Psoas muscle (tissue), 8 donors: Measurements from ENCODE around the gene NSG1. TPM values are rescaled to one million over a fixed set of nuclear protein-coding genes. Genes with fewer than 3 reads are reported as not detected.
A peak's percentile ranks its signal among the peaks of the same experiment; 100 is the strongest.

Source experiments
- ATAC-seq, 4 donors: fragments of 200-7000 bp; cut with Tn5 transposase; one replicate each; pipeline ENCODE4 v1.9.1; 2020; ENCODE audit warnings: moderate library complexity in 3 of 4, mild to moderate bottlenecking in 2 of 4
- DNase-seq, 2 donors: peaks; one replicate each; pipeline ENCODE4 v3.0.0-alpha.2; 2020
- H3K27ac ChIP-seq: fragments of 200-600 bp; one replicate; pipeline ENCODE4 v1.8.0; 2022
- H3K27me3 ChIP-seq, 3 donors: fragments of 200-600 bp in 1 of 3; one replicate each; pipeline versions ENCODE4 v1.6.1 to v1.8.0; 2013 to 2022; ENCODE audit warnings: low read length in 2 of 3, mild to moderate bottlenecking in 2 of 3, moderate library complexity in 1 of 3; ENCODE audit not compliant: insufficient read depth in 3 of 3
- H3K36me3 ChIP-seq, 2 donors: fragments of 200-600 bp in 1 of 2; one replicate each; pipeline versions ENCODE4 v1.6.1 to v1.8.0; 2013 to 2022; ENCODE audit warnings: low read depth in 1 of 2, mild to moderate bottlenecking in 1 of 2, moderate library complexity in 1 of 2; ENCODE audit not compliant: insufficient read depth in 1 of 2
- H3K4me1 ChIP-seq: fragments of 200-600 bp; one replicate; pipeline ENCODE4 v1.8.0; 2022
- H3K4me3 ChIP-seq: fragments of 200-600 bp; one replicate; pipeline ENCODE4 v1.8.0; 2022; ENCODE audit warnings: mild to moderate bottlenecking
- H3K9me3 ChIP-seq: fragments of 200-600 bp; one replicate; pipeline ENCODE4 v1.8.0; 2022
- CTCF ChIP-seq: fragments of 200-600 bp; IDR thresholded peaks from one replicate; pipeline ENCODE4 v1.8.0; 2022; ENCODE audit warnings: antibody characterized with exemption
- WGBS, 3 donors: extraction: QIAGEN DNeasy Blood & Tissue Kit; methylation state at CpG; one replicate each; pipeline versions ENCODE4 v1.1.6 to v1.1.7; 2013; 5-methylcytosine and 5-hydroxymethylcytosine counted together
- intact Hi-C, 2 donors: fragments of 100-400 bp; cut with DNase I; formaldehyde crosslinking; loops; one replicate each; pipeline versions ENCODE4 v1.11.0 to v1.14.2; 2022
- polyA plus RNA-seq, 3 donors: library from polyadenylated mRNA; stranded (reverse); fragments of 200-250 nt; gene quantifications; one replicate each; pipeline ENCODE4 v1.2.3, GENCODE V29; 2013
- total RNA-seq, 4 donors: library from RNA; stranded (reverse); fragmentation: NEBNext Ultra II Directional in 2 of 4; extraction: Animal tissue kit (Norgen Biotek cat#: 25700) in 2 of 4; gene quantifications; one replicate each; pipeline versions ENCODE4 v1.2.1 to v1.2.4, GENCODE V29; 2021 to 2023
- donor health status: healthy with polysubstance abuse.
- donor health status: DM: no; HTN: no; CAD: no; lungs with moderate emphysema.
- donor health status: Bipolar disorder and iron deficiency.
- donor health status: healthy.
- donor health status: DM: yes; HTN: yes; CAD: no.
- donor health status: DM: no; HTN: no; CAD: no.
- donor health status: DM: no; HTN: no; CAD: no.
- donor health status: DM: yes; HTN: yes; CAD: no.

NSG1 gene
- total and polyA plus RNA-seq, 7 donors = 0.11 to 0.50 (median 0.28) TPM; not detected in 2

- 29 to 35% (median 35%) methylated on average over 13 of the region's 13 CpGs for WGBS, 3 donors
- H3K36me3 ChIP-seq = no peaks in the 10 kb centered on the region
- DNase-seq = peak in 1 of 2 donors; percentile 43
- no peak for TF ChIP-seq CTCF
- no peaks in the 10 kb centered on the region for H3K4me1 ChIP-seq
- no peaks in the 10 kb centered on the region for H3K9me3 ChIP-seq
- intact Hi-C loops = no loop called here
- no peak for ATAC-seq
- H3K4me3 ChIP-seq = no peak overlapping the region
- peaks cover 0 to 25% (median 7%) of the 10 kb centered on the region in 3 donors for H3K27me3 ChIP-seq
- no peak overlapping the region for H3K27ac ChIP-seq
Measured at GRCh38 chr4:4408132-4408523, 21.2 kb downstream of the NSG1 start.

GRCh38 chr4:4408576-4409335 is 21.9 kb downstream of the NSG1 start:
- H3K36me3 ChIP-seq = no peaks in the 10 kb centered on the region
- peak; percentile 32 to 58 (median 44) for ATAC-seq
- TF ChIP-seq CTCF = no peak

GRCh38 chr4:4409416-4410115 is 22.7 kb downstream of the NSG1 start:
- no peak for ATAC-seq
- TF ChIP-seq CTCF = no peak
- peak in 1 of 2 donors; percentile 31 for DNase-seq
- Histone ChIP-seq H3K4me1 (no peaks in the 10 kb centered on the region), H3K27me3 (peaks cover 0 to 25% (median 7%) of the 10 kb centered on the region in 3 donors), H3K4me3 (no peak overlapping the region), H3K36me3 (no peaks in the 10 kb centered on the region), H3K9me3 (no peaks in the 10 kb centered on the region), H3K27ac (no peak overlapping the region)
- intact Hi-C loops = no loop called here
- WGBS, 3 donors = 83 to 87% (median 84%) methylated on average over 23 of the region's 23 CpGs

More at GRCh38 chr4:4408576-4409335, 21.9 kb downstream of the NSG1 start:
- no peak overlapping the region for H3K27ac ChIP-seq
- H3K4me1 ChIP-seq = no peaks in the 10 kb centered on the region
- peak in 1 of 2 donors; percentile 47 for DNase-seq
- intact Hi-C loops = no loop called here
- no peak overlapping the region for H3K4me3 ChIP-seq
- 49 to 62% (median 51%) methylated on average over 23 of the region's 23 CpGs for WGBS, 3 donors
- H3K27me3 ChIP-seq = peaks cover 0 to 25% (median 7%) of the 10 kb centered on the region in 3 donors
- no peaks in the 10 kb centered on the region for H3K9me3 ChIP-seq

GRCh38 chr4:4410271-4410670 is 23.4 kb downstream of the NSG1 start:
- intact Hi-C loops = no loop called here
- peak in 1 of 2 donors; percentile 12 for DNase-seq
- no peak for TF ChIP-seq CTCF
- Histone ChIP-seq H3K27ac (no peak overlapping the region), H3K4me3 (no peak overlapping the region), H3K9me3 (no peaks in the 10 kb centered on the region), H3K36me3 (no peaks in the 10 kb centered on the region), H3K4me1 (no peaks in the 10 kb centered on the region), H3K27me3 (peaks cover 0 to 25% (median 7%) of the 10 kb centered on the region in 3 donors)
- 83 to 89% (median 85%) methylated on average over 15 of the region's 15 CpGs for WGBS, 3 donors
- no peak for ATAC-seq
